SK-N-SH (cell line): Measurements from ENCODE around the gene PLA2G2D. TPM values are rescaled to one million over a fixed set of nuclear protein-coding genes. Genes with fewer than 3 reads are reported as not detected.

ENCODE experiments used
- CTCF ChIA-PET: fragments of 300-600, 350-600 bp; formaldehyde crosslinking; extraction: SDS; loops from one replicate; lab custom pipeline; 2021; lab: Yijun Ruan, JAX
- POLR2A ChIA-PET: fragments of 350-600 bp; sonication (Branson Sonifier 250); formaldehyde crosslinking; extraction: SDS; loops from one replicate; lab custom pipeline; 2020; ENCODE audit warnings: antibody characterized with exemption, inconsistent platforms; lab: Yijun Ruan, JAX
- DNase-seq: peaks from one replicate; pipeline ENCODE4 v3.0.0; 2012
- H2AFZ ChIP-seq: fragments of 200-600 bp; sonication (generic); 2 replicates; pipeline ENCODE4 v1.8.1; 2016; ENCODE audit warnings: antibody characterized with exemption, mild to moderate bottlenecking, low read depth
- H3F3A ChIP-seq: fragments of 200-600 bp; sonication (generic); replicated peaks from 2 replicates; pipeline ENCODE3; 2016; ENCODE audit warnings: antibody characterized with exemption, mild to moderate bottlenecking; ENCODE audit not compliant: insufficient read depth
- H3K27ac ChIP-seq, 2 experiments: fragments of 200-500 bp in 1 of 2; fragments of 200-600 bp in 1 of 2; sonication (Bioruptor generic) in 1 of 2; sonication (generic), shearing (Covaris generic) in 1 of 2; 2 replicates each; pipeline versions ENCODE4 v1.5.1 to v1.6.1; 2014 to 2016; ENCODE audit warnings: low read depth in 2 of 2, inconsistent platforms in 1 of 2, low read length in 1 of 2, mild to moderate bottlenecking in 1 of 2, mixed read lengths in 1 of 2
- H3K27me3 ChIP-seq: fragments of 200-600 bp; sonication (generic), shearing (Covaris generic); 2 replicates; pipeline ENCODE4 v1.6.1; 2016; ENCODE audit warnings: mixed run types; ENCODE audit not compliant: insufficient read depth
- H3K36me3 ChIP-seq, 2 experiments: fragments of 200-500 bp in 1 of 2; fragments of 200-600 bp in 1 of 2; sonication (Bioruptor generic) in 1 of 2; sonication (generic) in 1 of 2; replicated peaks in 1 of 2; 2 replicates each; pipeline versions ENCODE3 to v1.5.1; 2014 to 2016; ENCODE audit warnings: low read length in 1 of 2, mild to moderate bottlenecking in 1 of 2; ENCODE audit not compliant: insufficient read depth in 2 of 2, control insufficient read depth in 1 of 2
- H3K4me1 ChIP-seq, 2 experiments: fragments of 200-500 bp in 1 of 2; fragments of 200-600 bp in 1 of 2; sonication (Bioruptor generic) in 1 of 2; sonication (generic), shearing (Covaris generic) in 1 of 2; 2 replicates each; pipeline versions ENCODE4 v1.5.1 to v1.6.1; 2014 to 2016; ENCODE audit warnings: low read depth in 1 of 2, low read length in 1 of 2, mixed run types in 1 of 2; ENCODE audit not compliant: insufficient read depth in 2 of 2, control insufficient read depth in 1 of 2
- H3K4me2 ChIP-seq: fragments of 200-600 bp; sonication (generic), shearing (Covaris generic); 2 replicates; pipeline ENCODE4 v1.6.1; 2017; ENCODE audit warnings: mixed run types
- H3K4me3 ChIP-seq, 2 experiments: fragments of 200-500 bp in 1 of 2; fragments of 200-600 bp in 1 of 2; sonication (Bioruptor generic) in 1 of 2; sonication (generic), shearing (Covaris generic) in 1 of 2; 2 replicates each; pipeline versions ENCODE4 v1.5.1 to v1.8.1; 2014 to 2016; ENCODE audit warnings: low read depth in 2 of 2, inconsistent platforms in 1 of 2, low read length in 1 of 2, mild to moderate bottlenecking in 1 of 2, mixed read lengths in 1 of 2, moderate library complexity in 1 of 2
- H3K79me2 ChIP-seq: fragments of 200-600 bp; sonication (generic); 2 replicates; pipeline ENCODE4 v1.8.1; 2017; ENCODE audit warnings: mild to moderate bottlenecking; ENCODE audit not compliant: insufficient read depth
- H3K9ac ChIP-seq: fragments of 200-600 bp; sonication (generic); 2 replicates; pipeline ENCODE4 v1.6.1; 2017; ENCODE audit warnings: mixed run types
- H3K9me2 ChIP-seq: fragments of 200-600 bp; sonication (generic); 2 replicates; pipeline ENCODE4 v1.6.1; 2017; ENCODE audit warnings: mixed run types
- H3K9me3 ChIP-seq: fragments of 200-600 bp; sonication (generic); 2 replicates; pipeline ENCODE4 v1.6.1; 2017; ENCODE audit warnings: mixed run types, mild to moderate bottlenecking, moderate library complexity
- H4K20me1 ChIP-seq: fragments of 200-600 bp; sonication (generic); 2 replicates; pipeline ENCODE4 v1.6.1; 2017; ENCODE audit warnings: mild to moderate bottlenecking, mixed run types; ENCODE audit not compliant: insufficient read depth
- CHD2 ChIP-seq: fragments of 150-350 bp; IDR thresholded peaks from 2 replicates; pipeline ENCODE4 v1.6.1; 2018; ENCODE audit warnings: low read length; ENCODE audit not compliant: partially characterized antibody
- ELF1 ChIP-seq: IDR thresholded peaks from 2 replicates; pipeline ENCODE4 v1.4.0; 2012
- EP300 ChIP-seq, 2 experiments: IDR thresholded peaks; 2 replicates each; pipeline versions ENCODE4 v1.4.0 to v1.6.1; 2012; ENCODE audit warnings: borderline replicate concordance in 1 of 2, low read depth in 1 of 2, low read length in 1 of 2
- EZH2phosphoT487 ChIP-seq: fragments of 200-600 bp; sonication (generic); IDR thresholded peaks from 2 replicates; pipeline ENCODE4 v1.6.1; 2017; ENCODE audit warnings: low read depth, mixed run types, mild to moderate bottlenecking, antibody characterized with exemption, moderate library complexity, borderline replicate concordance
- GABPA ChIP-seq: IDR thresholded peaks from 2 replicates; pipeline ENCODE4 v1.4.0; 2012; ENCODE audit warnings: low read depth, mild to moderate bottlenecking
- GATA2 ChIP-seq: sonication (generic); formaldehyde crosslinking; IDR thresholded peaks from 2 replicates; pipeline ENCODE4 v1.5.0; 2020; ENCODE audit warnings: mild to moderate bottlenecking, missing genetic modification reagents
- JUND ChIP-seq: IDR thresholded peaks from 2 replicates; pipeline ENCODE4 v1.4.0; 2012
- MAX ChIP-seq: IDR thresholded peaks from 2 replicates; pipeline ENCODE4 v1.4.0; 2012; ENCODE audit warnings: low read depth
- MEF2A ChIP-seq: IDR thresholded peaks from 2 replicates; pipeline ENCODE4 v1.4.0; 2012; ENCODE audit warnings: low read depth, borderline replicate concordance
- MXI1 ChIP-seq: IDR thresholded peaks from 2 replicates; pipeline ENCODE4 v1.6.1; 2012; ENCODE audit warnings: mild to moderate bottlenecking, low read depth, low read length, improper control_type of control experiment
- POLR2AphosphoS5 ChIP-seq: IDR thresholded peaks from 2 replicates; pipeline ENCODE4 v1.6.1; 2012; ENCODE audit warnings: low read depth, low read length
- RXRA ChIP-seq: IDR thresholded peaks from 2 replicates; pipeline ENCODE4 v1.4.0; 2012; ENCODE audit warnings: low read depth, mild to moderate bottlenecking, borderline replicate concordance
- SMC3 ChIP-seq: IDR thresholded peaks from 2 replicates; pipeline ENCODE4 v1.6.1; 2012; ENCODE audit warnings: low read depth, low read length, improper control_type of control experiment
- TAF1 ChIP-seq: IDR thresholded peaks from 2 replicates; pipeline ENCODE4 v1.6.1; 2012; ENCODE audit warnings: low read depth, mild to moderate bottlenecking, low read length, moderate library complexity, borderline replicate concordance
- YY1 ChIP-seq: IDR thresholded peaks from 2 replicates; pipeline ENCODE4 v1.4.0; 2012; ENCODE audit warnings: low read depth, mild to moderate bottlenecking
- WGBS: methylation state at CpG from one replicate; pipeline ENCODE4 v1.1.6; 2017; ENCODE audit warnings: low lambda C conversion rate; 5-methylcytosine and 5-hydroxymethylcytosine counted together
- polyA plus RNA-seq, 3 experiments: library from polyadenylated mRNA; depleted of rRNA; stranded (reverse); fragments of >200 nt; gene quantifications; 2 replicates each; pipeline ENCODE4 v1.2.3, GENCODE V29; 2012
- TF ChIP-seq, protein P1 (sequence below): IDR thresholded peaks from 2 replicates; pipeline ENCODE4 v1.4.0; 2012; ENCODE audit warnings: low read depth, borderline replicate concordance
- TF ChIP-seq, protein P2 (sequence below): IDR thresholded peaks from 2 replicates; pipeline ENCODE4 v1.4.0; 2012; ENCODE audit warnings: low read depth, borderline replicate concordance

PLA2G2D gene
- polyA plus RNA-seq, 1 of the 3 experiments (the other 2 are of a cell fraction) = not detected

DNA sequence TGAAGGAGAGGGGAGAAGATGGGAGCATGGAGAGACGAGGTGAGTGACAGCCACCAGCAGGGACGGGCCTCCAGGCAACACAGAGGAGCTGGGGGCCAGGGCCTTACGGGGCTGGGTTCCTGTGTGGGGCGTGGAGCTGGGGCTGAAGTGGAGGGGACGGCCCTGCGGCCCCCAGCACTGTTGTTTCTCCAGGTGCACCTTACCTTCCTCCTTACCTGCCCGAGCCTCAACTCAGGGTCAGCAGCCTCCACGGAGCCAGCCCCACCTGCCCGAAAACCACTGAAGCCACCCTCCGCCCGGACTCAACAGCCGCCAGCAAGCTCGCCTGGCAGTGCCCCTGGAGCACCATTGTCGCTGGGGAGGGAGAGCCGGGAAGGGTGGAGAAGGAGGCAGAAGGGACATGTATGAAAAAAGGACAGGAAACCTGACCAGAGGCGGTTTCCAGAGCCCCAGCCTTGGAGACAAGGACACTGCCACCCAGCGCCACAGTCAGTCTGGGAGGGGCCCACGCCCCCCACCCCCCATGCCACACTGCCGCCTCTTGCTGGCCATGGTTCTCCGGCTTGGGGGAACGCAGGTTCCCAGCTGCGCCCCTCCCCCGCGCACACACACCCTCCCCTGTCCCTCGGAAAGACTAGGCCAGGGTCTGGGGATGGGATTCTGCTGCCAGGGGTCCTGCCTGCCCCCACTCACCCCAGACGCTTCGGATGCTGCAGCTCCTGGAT lies 30.4 kb upstream of the PLA2G2D start (continued):
- TF ChIP-seq YY1 (no peak), MAX (no peak), GABPA (no peak)
- TF ChIP-seq, protein P1, sequence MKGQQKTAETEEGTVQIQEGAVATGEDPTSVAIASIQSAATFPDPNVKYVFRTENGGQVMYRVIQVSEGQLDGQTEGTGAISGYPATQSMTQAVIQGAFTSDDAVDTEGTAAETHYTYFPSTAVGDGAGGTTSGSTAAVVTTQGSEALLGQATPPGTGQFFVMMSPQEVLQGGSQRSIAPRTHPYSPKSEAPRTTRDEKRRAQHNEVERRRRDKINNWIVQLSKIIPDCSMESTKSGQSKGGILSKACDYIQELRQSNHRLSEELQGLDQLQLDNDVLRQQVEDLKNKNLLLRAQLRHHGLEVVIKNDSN = no peak

GRCh38 chr1:20148571-20149500 lies 29.5 kb upstream of the PLA2G2D start:
- 62% methylated on average over 10 of the region's 13 CpGs for WGBS
- Histone ChIP-seq H3K4me1 (peaks cover 0 to 5% of the 10 kb centered on the region in 2 experiments; a peak in 1 of 4 replicates), H3K27me3 (no peaks in the 10 kb centered on the region; the same call in 1 of the 2 replicates), H3K9me2 (no peaks in the 10 kb centered on the region), H4K20me1 (no peaks in the 10 kb centered on the region), H3K79me2 (no peaks in the 10 kb centered on the region), H3K9me3 (no peaks in the 10 kb centered on the region), H3K4me2 (no peak overlapping the region), H3K4me3 (no peak overlapping the region), H2AFZ (no peak overlapping the region), H3K27ac (no peak overlapping the region), H3K36me3 (no peaks in the 10 kb centered on the region)
- POLR2A ChIA-PET = no interaction called here
- no peak for TF ChIP-seq GABPA
- TF ChIP-seq TAF1 = no peak
- TF ChIP-seq JUND = no peak
- TF ChIP-seq MAX = no peak
- no peak for TF ChIP-seq MXI1
- TF ChIP-seq EP300 (IDR thresholded peaks at IDR 0.05; ENCODE audit: borderline replicate concordance in 1 of 2, low read depth in 1 of 2, low read length in 1 of 2) = no peak
- no peak for TF ChIP-seq MEF2A
- TF ChIP-seq, protein P2, sequence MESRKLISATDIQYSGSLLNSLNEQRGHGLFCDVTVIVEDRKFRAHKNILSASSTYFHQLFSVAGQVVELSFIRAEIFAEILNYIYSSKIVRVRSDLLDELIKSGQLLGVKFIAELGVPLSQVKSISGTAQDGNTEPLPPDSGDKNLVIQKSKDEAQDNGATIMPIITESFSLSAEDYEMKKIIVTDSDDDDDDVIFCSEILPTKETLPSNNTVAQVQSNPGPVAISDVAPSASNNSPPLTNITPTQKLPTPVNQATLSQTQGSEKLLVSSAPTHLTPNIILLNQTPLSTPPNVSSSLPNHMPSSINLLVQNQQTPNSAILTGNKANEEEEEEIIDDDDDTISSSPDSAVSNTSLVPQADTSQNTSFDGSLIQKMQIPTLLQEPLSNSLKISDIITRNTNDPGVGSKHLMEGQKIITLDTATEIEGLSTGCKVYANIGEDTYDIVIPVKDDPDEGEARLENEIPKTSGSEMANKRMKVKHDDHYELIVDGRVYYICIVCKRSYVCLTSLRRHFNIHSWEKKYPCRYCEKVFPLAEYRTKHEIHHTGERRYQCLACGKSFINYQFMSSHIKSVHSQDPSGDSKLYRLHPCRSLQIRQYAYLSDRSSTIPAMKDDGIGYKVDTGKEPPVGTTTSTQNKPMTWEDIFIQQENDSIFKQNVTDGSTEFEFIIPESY = no peak
- TF ChIP-seq EZH2phosphoT487 = no peak
- no peak for TF ChIP-seq SMC3
- TF ChIP-seq ELF1 = no peak
- no peak for TF ChIP-seq GATA2 (CRISPR knock-in tag)
- TF ChIP-seq CHD2 = no peak
- TF ChIP-seq RXRA = no peak
- TF ChIP-seq POLR2AphosphoS5 = no peak
- TF ChIP-seq, protein P1 = no peak
- TF ChIP-seq, all 33 proteins: peak for 0
- no peak for DNase-seq
- no peaks in the 10 kb centered on the region for H3F3A ChIP-seq
- CTCF ChIA-PET = interaction anchor here (8.5 to 17.8 kb wide), 2 partner anchors 174 to 233 kb away, joined by 103 to 243 read pairs; partner anchors contain the start of gene PLA2G2E
- H3K9ac ChIP-seq = no peak overlapping the region
